H1 (cell line): ENCODE measurements around the gene ADAMTS1. TPM values are rescaled to one million over a fixed set of nuclear protein-coding genes. Genes with fewer than 3 reads are reported as not detected.

ENCODE experiments used
- CTCF ChIA-PET: fragments of 300-600 bp; sonication (Branson Sonifier 250); formaldehyde crosslinking; loops from one replicate; lab custom pipeline; 2021; ENCODE audit not compliant: partially characterized antibody; lab: Charles Lee
- POLR2A ChIA-PET: fragments of 300-600 bp; sonication (Branson Sonifier 250); formaldehyde crosslinking; loops from one replicate; lab custom pipeline; 2021; ENCODE audit warnings: inconsistent platforms; ENCODE audit not compliant: partially characterized antibody; lab: Charles Lee
- DNase-seq, 2 experiments: peaks; one replicate each; pipeline versions ENCODE4 v3.0.0 to v3.0.0-alpha.2; 2010 to 2022; ENCODE audit warnings: low spot score in 2 of 2, low read depth in 1 of 2, mixed read lengths in 1 of 2
- FAIRE-seq: peaks from 2 replicates; lab custom pipeline; 2011; peaks lifted over from hg19 to GRCh38; lab: Jason Lieb, UNC
- H2AFZ ChIP-seq: 2 replicates; pipeline ENCODE4 v1.8.1; 2012; ENCODE audit warnings: low read length, inconsistent platforms
- H2AK5ac ChIP-seq: 2 replicates; pipeline ENCODE4 v1.6.1; 2013; ENCODE audit warnings: low read depth, low read length
- H2BK120ac ChIP-seq: replicated peaks from 2 replicates; pipeline ENCODE3; 2013; ENCODE audit warnings: low read depth, low read length, inconsistent platforms
- H2BK12ac ChIP-seq: 2 replicates; pipeline ENCODE4 v1.6.1; 2013; ENCODE audit warnings: low read depth, low read length
- H2BK15ac ChIP-seq: 2 replicates; pipeline ENCODE4 v1.6.1; 2013; ENCODE audit warnings: low read length
- H2BK20ac ChIP-seq: 2 replicates; pipeline ENCODE4 v1.6.1; 2013; ENCODE audit warnings: low read length
- H2BK5ac ChIP-seq: 2 replicates; pipeline ENCODE4 v1.6.1; 2013; ENCODE audit warnings: low read depth, low read length
- H3K14ac ChIP-seq: 2 replicates; pipeline ENCODE4 v1.6.1; 2013; ENCODE audit warnings: inconsistent platforms; ENCODE audit not compliant: insufficient read length
- H3K18ac ChIP-seq: 2 replicates; pipeline ENCODE4 v1.6.1; 2013; ENCODE audit warnings: low read length; ENCODE audit errors: extremely low read depth
- H3K23ac ChIP-seq: 2 replicates; pipeline ENCODE4 v1.6.1; 2013; ENCODE audit warnings: inconsistent platforms; ENCODE audit not compliant: insufficient read length
- H3K23me2 ChIP-seq: 2 replicates; pipeline ENCODE4 v1.6.1; 2013; ENCODE audit warnings: low read depth, low read length
- H3K27ac ChIP-seq: 2 replicates; pipeline ENCODE4 v1.6.1; 2011; ENCODE audit warnings: low read depth, low read length, inconsistent platforms
- H3K27me3 ChIP-seq, 4 experiments: replicated peaks in 1 of 4; 1 replicate in 1 of 4; 2 replicates in 3 of 4; pipeline versions ENCODE4 v1.6.1 to v1.8.1; 2011 to 2013; ENCODE audit warnings: low read length in 3 of 4, mild to moderate bottlenecking in 3 of 4, inconsistent platforms in 2 of 4, mixed read lengths in 2 of 4, moderate library complexity in 1 of 4; ENCODE audit not compliant: control insufficient read depth in 3 of 4, insufficient read depth in 3 of 4; ENCODE audit errors: extremely low read depth in 1 of 4
- H3K36me3 ChIP-seq, 4 experiments: 2 replicates each; pipeline versions ENCODE4 v1.6.1 to v1.8.1; 2011 to 2013; ENCODE audit warnings: mild to moderate bottlenecking in 4 of 4, low read length in 3 of 4, moderate library complexity in 2 of 4, control low read depth in 1 of 4, inconsistent platforms in 1 of 4; ENCODE audit not compliant: insufficient read depth in 4 of 4, control insufficient read depth in 2 of 4
- H3K4ac ChIP-seq: replicated peaks from 2 replicates; pipeline ENCODE3; 2013; ENCODE audit warnings: low read length, low read depth, mixed read lengths, inconsistent platforms; ENCODE audit not compliant: insufficient read length
- H3K4me1 ChIP-seq, 4 experiments: replicated peaks in 1 of 4; 1 replicate in 1 of 4; 2 replicates in 3 of 4; pipeline versions ENCODE4 v1.6.1 to v1.8.1; 2011 to 2013; ENCODE audit warnings: low read length in 3 of 4, inconsistent platforms in 2 of 4, mixed read lengths in 1 of 4; ENCODE audit not compliant: insufficient read depth in 4 of 4, control insufficient read depth in 3 of 4
- H3K4me2 ChIP-seq, 2 experiments: 2 replicates each; pipeline versions ENCODE4 v1.6.1 to v1.8.1; 2011 to 2013; ENCODE audit warnings: low read depth in 2 of 2, low read length in 2 of 2, control low read depth in 1 of 2, inconsistent platforms in 1 of 2, mild to moderate bottlenecking in 1 of 2; ENCODE audit not compliant: insufficient read depth in 1 of 2
- H3K4me3 ChIP-seq, 4 experiments: fragments of 200-600, 300-600 bp in 1 of 4; sonication (generic), shearing (Covaris generic), sonication (Bioruptor Twin) in 1 of 4; 2 replicates each; pipeline versions ENCODE4 v1.5.1 to v1.8.1; 2011 to 2016; ENCODE audit warnings: low read length in 4 of 4, low read depth in 3 of 4, control low read depth in 2 of 4, inconsistent platforms in 2 of 4, mild to moderate bottlenecking in 2 of 4, mixed read lengths in 1 of 4, moderate library complexity in 1 of 4; ENCODE audit not compliant: insufficient read depth in 2 of 4; ENCODE audit errors: extremely low read depth in 1 of 4
- H3K56ac ChIP-seq: replicated peaks from 2 replicates; pipeline ENCODE3; 2013; ENCODE audit warnings: low read depth, mild to moderate bottlenecking, mixed read lengths, low read length, inconsistent platforms; ENCODE audit not compliant: insufficient read length
- H3K79me1 ChIP-seq: 2 replicates; pipeline ENCODE4 v1.6.1; 2013; ENCODE audit warnings: low read depth, low read length, control low read depth
- H3K79me2 ChIP-seq, 2 experiments: 2 replicates each; pipeline versions ENCODE4 v1.6.1 to v1.8.1; 2012 to 2013; ENCODE audit warnings: low read length in 2 of 2, mild to moderate bottlenecking in 2 of 2, inconsistent platforms in 1 of 2; ENCODE audit not compliant: insufficient read depth in 2 of 2, control insufficient read depth in 1 of 2
- H3K9ac ChIP-seq, 4 experiments: replicated peaks in 1 of 4; 1 replicate in 1 of 4; 2 replicates in 3 of 4; pipeline versions ENCODE4 v1.6.1 to v1.8.1; 2011 to 2013; ENCODE audit warnings: low read depth in 3 of 4, low read length in 3 of 4, control low read depth in 2 of 4, mild to moderate bottlenecking in 2 of 4, moderate library complexity in 2 of 4, inconsistent platforms in 1 of 4; ENCODE audit errors: extremely low read depth in 1 of 4
- H3K9me3 ChIP-seq, 2 experiments: 2 replicates each; pipeline versions ENCODE4 v1.6.1 to v1.8.1; 2012 to 2013; ENCODE audit warnings: mild to moderate bottlenecking in 2 of 2, moderate library complexity in 2 of 2, control low read depth in 1 of 2, inconsistent platforms in 1 of 2, low read depth in 1 of 2, low read length in 1 of 2, mixed read lengths in 1 of 2; ENCODE audit not compliant: insufficient read depth in 2 of 2
- H4K20me1 ChIP-seq, 2 experiments: replicated peaks in 1 of 2; 2 replicates each; pipeline versions ENCODE3 to v1.8.1; 2011 to 2013; ENCODE audit warnings: inconsistent platforms in 2 of 2, low read length in 2 of 2, mild to moderate bottlenecking in 1 of 2; ENCODE audit not compliant: insufficient read depth in 2 of 2, control insufficient read depth in 1 of 2
- H4K5ac ChIP-seq: 2 replicates; pipeline ENCODE4 v1.6.1; 2013; ENCODE audit warnings: low read length, low read depth, mixed read lengths, inconsistent platforms; ENCODE audit not compliant: insufficient read length
- H4K8ac ChIP-seq: 2 replicates; pipeline ENCODE4 v1.8.0; 2013; ENCODE audit warnings: mild to moderate bottlenecking, moderate library complexity, low read length, inconsistent platforms; ENCODE audit not compliant: insufficient read depth; ENCODE audit errors: extremely low read depth
- H4K91ac ChIP-seq: replicated peaks from 2 replicates; pipeline ENCODE3; 2013; ENCODE audit warnings: low read length, mixed read lengths, inconsistent platforms; ENCODE audit not compliant: insufficient read length
- BRCA1 ChIP-seq: IDR thresholded peaks from 2 replicates; pipeline ENCODE4 v1.6.1; 2012; ENCODE audit warnings: low read depth, low read length, improper control_type of control experiment
- CHD2 ChIP-seq: IDR thresholded peaks from 2 replicates; pipeline ENCODE4 v1.6.1; 2012; ENCODE audit warnings: low read length, improper control_type of control experiment
- CREB1 ChIP-seq: IDR thresholded peaks from 2 replicates; pipeline ENCODE4 v1.6.1; 2012; ENCODE audit warnings: inconsistent platforms
- FOSL1 ChIP-seq: IDR thresholded peaks from 2 replicates; pipeline ENCODE4 v1.6.1; 2011; ENCODE audit warnings: mild to moderate bottlenecking, low read depth, low read length, moderate library complexity; ENCODE audit not compliant: insufficient read depth
- KDM1A ChIP-seq: fragments of 200-600, 300-600 bp; sonication (generic); IDR thresholded peaks from 2 replicates; pipeline ENCODE4 v1.7.1; 2016; ENCODE audit warnings: mild to moderate bottlenecking, low read length, borderline replicate concordance
- KDM5A ChIP-seq: fragments of 200-600 bp; IDR thresholded peaks from 2 replicates; pipeline ENCODE4 v1.7.1; 2012; ENCODE audit warnings: mild to moderate bottlenecking, low read length, inconsistent platforms, mixed read lengths
- NANOG ChIP-seq: IDR thresholded peaks from 2 replicates; pipeline ENCODE4 v1.6.1; 2011; ENCODE audit warnings: low read length, low read depth, mild to moderate bottlenecking, inconsistent platforms; ENCODE audit not compliant: insufficient read depth, poor library complexity, severe bottlenecking
- POLR2AphosphoS5 ChIP-seq: IDR thresholded peaks from 2 replicates; pipeline ENCODE4 v1.6.1; 2011; ENCODE audit warnings: low read depth, low read length
- POU5F1 ChIP-seq: IDR thresholded peaks from 2 replicates; pipeline ENCODE4 v1.6.1; 2011; ENCODE audit warnings: low read depth, mild to moderate bottlenecking, low read length, moderate library complexity
- RNF2 ChIP-seq: fragments of 200-900, 300-1000 bp; sonication (generic); IDR thresholded peaks from 2 replicates; pipeline ENCODE4 v1.7.1; 2016; ENCODE audit warnings: borderline replicate concordance, low read depth, mild to moderate bottlenecking, antibody characterized with exemption, low read length; ENCODE audit not compliant: poor library complexity, severe bottlenecking; ENCODE audit errors: missing control alignments
- WGBS, 2 experiments: shearing (Covaris generic) in 1 of 2; methylation state at CpG; one replicate each; pipeline versions ENCODE4 v1.1.6 to v1.1.7; 2013 to 2015; ENCODE audit warnings: low lambda C conversion rate in 2 of 2, mixed read lengths in 2 of 2, inconsistent platforms in 1 of 2, low coverage in 1 of 2, missing lambda C conversion rate in 1 of 2; ENCODE audit not compliant: insufficient replicate concordance in 2 of 2, insufficient coverage in 1 of 2, insufficient read length in 1 of 2; ENCODE audit errors: extremely low coverage in 1 of 2, missing lambda C conversion rate in 1 of 2; 5-methylcytosine and 5-hydroxymethylcytosine counted together
- polyA plus RNA-seq, 7 experiments: library from polyadenylated mRNA; depleted of rRNA in 3 of 7; stranded (reverse) in 5 of 7; unstranded in 2 of 7; fragments of >200 nt in 5 of 7; fragments of 200-250 nt in 2 of 7; gene quantifications; 1 replicate in 5 of 7; 2 replicates in 1 of 7; 4 replicates in 1 of 7; pipeline versions ENCODE4 v1.2.1 to v1.2.3, GENCODE V29; 2011 to 2013; ENCODE audit warnings: missing spikeins in 2 of 7, mixed read lengths in 2 of 7
- total RNA-seq: library from RNA; stranded (reverse); fragmentation: NEBNext Ultra II Directional; extraction: Animal tissue kit (Norgen Biotek cat#: 25700); gene quantifications from 2 replicates; pipeline ENCODE4 v1.2.1, GENCODE V29; 2021
- TF ChIP-seq, protein P1 (sequence below): IDR thresholded peaks from 2 replicates; pipeline ENCODE4 v1.6.1; 2011; ENCODE audit warnings: low read depth, mild to moderate bottlenecking, low read length; ENCODE audit not compliant: insufficient read depth

Gene ADAMTS1
- total and polyA plus RNA-seq, 2 of the 8 experiments (the other 6 are each of a cell fraction or from before 2014, with no cell fraction given): 10.7 to 22.4 TPM

DNA sequence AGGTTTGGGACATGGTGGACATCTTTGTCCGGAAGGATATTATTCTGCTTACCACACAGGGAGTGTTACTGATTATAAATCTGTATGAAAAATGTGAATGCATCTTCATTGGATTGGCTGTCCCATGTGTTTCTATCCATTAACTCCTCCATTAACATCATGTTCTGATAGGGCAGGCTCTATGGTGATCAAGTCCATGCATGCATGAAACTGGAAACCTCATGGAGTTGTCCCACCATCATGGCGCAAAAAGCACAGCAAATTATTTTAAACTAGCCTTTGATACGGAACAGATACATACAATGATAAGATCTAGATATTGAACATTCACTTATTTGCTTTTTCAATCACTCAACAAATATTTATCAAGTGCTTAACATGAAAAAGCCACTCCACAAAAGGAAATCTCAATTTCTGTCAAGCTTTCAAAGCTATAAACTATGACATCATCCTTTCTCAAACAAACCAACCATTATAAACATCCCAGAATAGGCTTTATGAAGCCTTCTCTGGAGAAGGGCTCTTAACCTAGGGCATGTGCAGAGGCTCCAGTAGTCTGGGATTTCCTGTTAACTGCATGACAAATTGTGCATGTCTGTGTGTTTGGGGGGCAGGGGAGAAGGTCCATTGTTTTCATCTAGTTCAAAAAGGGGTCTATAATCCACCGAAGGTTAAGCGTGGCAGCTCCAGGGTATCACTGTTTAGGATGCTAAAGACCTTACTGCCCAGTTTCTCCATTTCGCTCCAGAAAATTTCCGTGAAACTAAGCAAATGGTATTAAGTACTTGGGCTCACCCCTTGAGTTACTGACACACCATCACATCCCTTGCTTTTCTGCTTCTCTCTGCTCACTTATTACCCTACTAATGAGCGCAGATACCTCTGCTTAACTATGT, 46.1 kb downstream of the ADAMTS1 start:
- Histone ChIP-seq H3K56ac (no peak overlapping the region), H3K9me3 (no peaks in the 10 kb centered on the region), H4K8ac (no peak overlapping the region), H3K4me3 (no peak overlapping the region), H3K79me1 (no peaks in the 10 kb centered on the region), H3K14ac (no peak overlapping the region), H3K9ac (no peak overlapping the region), H3K23me2 (no peaks in the 10 kb centered on the region; the same call in 1 of the 2 replicates), H3K27ac (no peak overlapping the region), H2BK120ac (no peak overlapping the region), H2AFZ (no peak overlapping the region), H3K36me3 (no peaks in the 10 kb centered on the region), H4K5ac (no peak overlapping the region), H3K27me3 (no peaks in the 10 kb centered on the region), H3K23ac (no peak overlapping the region), H2BK20ac (no peak overlapping the region), H2AK5ac (no peak overlapping the region), H4K91ac (no peak overlapping the region), H4K20me1 (no peaks in the 10 kb centered on the region), H3K4me2 (no peak overlapping the region), H3K18ac (no peak overlapping the region), H2BK5ac (no peak overlapping the region), H3K4ac (no peak overlapping the region), H2BK12ac (no peak overlapping the region), H3K79me2 (no peaks in the 10 kb centered on the region), H3K4me1 (peaks cover 0 to 4% (median 2%) of the 10 kb centered on the region in 4 experiments; a peak in 3 of 7 replicates), H2BK15ac (no peak overlapping the region)
- TF ChIP-seq KDM1A (no peak), NANOG (no peak), RNF2 (no peak), CHD2 (no peak), POLR2AphosphoS5 (no peak), POU5F1 (no peak), BRCA1 (no peak), KDM5A (no peak), FOSL1 (no peak), CREB1 (no peak)
- TF ChIP-seq, protein P1, sequence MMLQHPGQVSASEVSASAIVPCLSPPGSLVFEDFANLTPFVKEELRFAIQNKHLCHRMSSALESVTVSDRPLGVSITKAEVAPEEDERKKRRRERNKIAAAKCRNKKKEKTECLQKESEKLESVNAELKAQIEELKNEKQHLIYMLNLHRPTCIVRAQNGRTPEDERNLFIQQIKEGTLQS: no peak
- ChIA-PET CTCF (no interaction called here), POLR2A (no interaction called here)
- FAIRE-seq (no peak), DNase-seq (no peak)
- WGBS, 2 experiments: 94% methylated on average over 8 of the region's 8 CpGs; no CpG with 5 or more reads in 1 of the 2 experiments
